Right lobe of liver (tissue), 6 donors: ENCODE data around the gene MAP2K6. TPM values are rescaled to one million over a fixed set of nuclear protein-coding genes. Genes with fewer than 3 reads are reported as not detected.

Experiments used
- ATAC-seq, 4 donors: fragments of 200-7000 bp; cut with Tn5 transposase; one replicate each; pipeline ENCODE4 v1.9.1; 2020; ENCODE audit warnings: mild to moderate bottlenecking in 4 of 4, moderate library complexity in 4 of 4
- DNase-seq, 3 donors: peaks; one replicate each; pipeline ENCODE4 v3.0.0-alpha.2; 2020
- H3K27ac ChIP-seq, 3 donors: fragments of 200-600 bp; one replicate each; pipeline ENCODE4 v1.8.0; 2022
- H3K27me3 ChIP-seq, 2 donors: fragments of 200-600 bp; one replicate each; pipeline ENCODE4 v1.8.0; 2022
- H3K36me3 ChIP-seq, 4 donors: fragments of 200-600 bp; sonication (generic) in 1 of 4; one replicate each; pipeline versions ENCODE4 v1.5.1 to v1.8.0; 2017 to 2022; ENCODE audit warnings: control low read depth in 1 of 4
- H3K4me1 ChIP-seq, 4 donors: fragments of 200-600 bp; sonication (generic) in 1 of 4; one replicate each; pipeline versions ENCODE4 v1.5.1 to v1.8.0; 2017 to 2022; ENCODE audit warnings: control low read depth in 1 of 4
- H3K4me3 ChIP-seq, 3 donors: fragments of 200-600 bp; one replicate each; pipeline ENCODE4 v1.8.0; 2022
- H3K9me3 ChIP-seq, 4 donors: fragments of 200-600 bp; sonication (generic) in 1 of 4; one replicate each; pipeline versions ENCODE4 v1.5.1 to v1.8.0; 2017 to 2022; ENCODE audit warnings: control low read depth in 1 of 4
- POLR2A ChIP-seq: fragments of 450-650 bp; IDR thresholded peaks from one replicate; pipeline ENCODE4 v1.6.1; 2017; ENCODE audit warnings: antibody characterized with exemption, mild to moderate bottlenecking
- WGBS: methylation state at CpG from one replicate; pipeline ENCODE4 v1.1.6; 2018; ENCODE audit warnings: low coverage, low lambda C conversion rate; ENCODE audit not compliant: insufficient coverage; ENCODE audit errors: missing lambda C conversion rate; 5-methylcytosine and 5-hydroxymethylcytosine counted together
- intact Hi-C, 2 donors: fragments of 100-400 bp; cut with DNase I; formaldehyde crosslinking; loops; one replicate each; pipeline versions ENCODE4 v1.11.2 to v1.14.1; 2022
- total RNA-seq, 6 experiments: library from RNA; depleted of rRNA in 2 of 6; stranded (reverse); fragments of >200 nt in 2 of 6; fragmentation: NEBNext Ultra II Directional in 3 of 6; extraction: Animal tissue kit (Norgen Biotek cat#: 25700) in 3 of 6; gene quantifications; one replicate each; pipeline versions ENCODE4 v1.1.0 to v1.2.4, GENCODE V29; 2016 to 2023
- TF ChIP-seq, protein P1 (sequence below), 4 donors: fragments of 200-600 bp in 3 of 4; fragments of 450-650 bp in 1 of 4; IDR thresholded peaks; one replicate each; pipeline versions ENCODE4 v1.5.1 to v1.8.0; 2016 to 2022; ENCODE audit warnings: antibody characterized with exemption in 4 of 4, mild to moderate bottlenecking in 2 of 4
- donor health status: DM: no; HTN: yes; CAD: no.
- donor health status: DM: no; HTN: no; CAD: no.
- donor health status: DM: no; HTN: no; CAD: no.
- donor health status: DM: no; HTN: yes; CAD: no.
- donor health status: DM: no; HTN: yes; CAD: no.

Gene MAP2K6
- total RNA-seq, 6 experiments from 2014 or later: 1.8 to 3.6 (median 2.3) TPM

DNA sequence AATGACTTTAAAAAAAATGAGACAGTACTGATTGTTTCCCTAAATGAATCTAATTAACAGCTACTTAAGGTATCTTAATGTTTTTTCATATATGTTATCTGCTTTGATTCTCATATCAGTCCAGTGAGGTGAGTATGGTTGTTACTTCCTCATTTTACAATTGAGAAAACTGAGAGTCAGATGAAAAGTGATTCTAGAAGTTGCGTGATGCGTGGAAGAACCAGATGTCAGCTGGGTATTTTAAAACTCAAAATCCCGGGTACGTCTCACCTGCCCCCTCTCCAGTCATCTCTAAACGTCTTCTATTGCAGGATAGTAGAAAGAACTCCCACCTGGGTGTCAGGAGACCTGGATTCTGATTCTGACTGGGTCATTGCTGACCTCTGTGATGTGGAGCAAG is 89.2 kb downstream of the MAP2K6 start:
- TF ChIP-seq, protein P1, sequence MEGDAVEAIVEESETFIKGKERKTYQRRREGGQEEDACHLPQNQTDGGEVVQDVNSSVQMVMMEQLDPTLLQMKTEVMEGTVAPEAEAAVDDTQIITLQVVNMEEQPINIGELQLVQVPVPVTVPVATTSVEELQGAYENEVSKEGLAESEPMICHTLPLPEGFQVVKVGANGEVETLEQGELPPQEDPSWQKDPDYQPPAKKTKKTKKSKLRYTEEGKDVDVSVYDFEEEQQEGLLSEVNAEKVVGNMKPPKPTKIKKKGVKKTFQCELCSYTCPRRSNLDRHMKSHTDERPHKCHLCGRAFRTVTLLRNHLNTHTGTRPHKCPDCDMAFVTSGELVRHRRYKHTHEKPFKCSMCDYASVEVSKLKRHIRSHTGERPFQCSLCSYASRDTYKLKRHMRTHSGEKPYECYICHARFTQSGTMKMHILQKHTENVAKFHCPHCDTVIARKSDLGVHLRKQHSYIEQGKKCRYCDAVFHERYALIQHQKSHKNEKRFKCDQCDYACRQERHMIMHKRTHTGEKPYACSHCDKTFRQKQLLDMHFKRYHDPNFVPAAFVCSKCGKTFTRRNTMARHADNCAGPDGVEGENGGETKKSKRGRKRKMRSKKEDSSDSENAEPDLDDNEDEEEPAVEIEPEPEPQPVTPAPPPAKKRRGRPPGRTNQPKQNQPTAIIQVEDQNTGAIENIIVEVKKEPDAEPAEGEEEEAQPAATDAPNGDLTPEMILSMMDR (IDR thresholded peaks at IDR 0.05): no peak
- no peak for TF ChIP-seq POLR2A
- ATAC-seq (no peak), DNase-seq (no peak)
- no peaks in the 10 kb centered on the region for H3K27me3 ChIP-seq
- no peak overlapping the region for H3K27ac ChIP-seq
- peaks cover 0 to 18% (median 5%) of the 10 kb centered on the region in 4 donors for H3K4me1 ChIP-seq
- no peaks in the 10 kb centered on the region for H3K9me3 ChIP-seq
- 61% methylated on average over 5 of the region's 5 CpGs for WGBS
- H3K36me3 ChIP-seq: no peaks in the 10 kb centered on the region
- H3K4me3 ChIP-seq: no peak overlapping the region
- intact Hi-C loops: no loop called here

DNA sequence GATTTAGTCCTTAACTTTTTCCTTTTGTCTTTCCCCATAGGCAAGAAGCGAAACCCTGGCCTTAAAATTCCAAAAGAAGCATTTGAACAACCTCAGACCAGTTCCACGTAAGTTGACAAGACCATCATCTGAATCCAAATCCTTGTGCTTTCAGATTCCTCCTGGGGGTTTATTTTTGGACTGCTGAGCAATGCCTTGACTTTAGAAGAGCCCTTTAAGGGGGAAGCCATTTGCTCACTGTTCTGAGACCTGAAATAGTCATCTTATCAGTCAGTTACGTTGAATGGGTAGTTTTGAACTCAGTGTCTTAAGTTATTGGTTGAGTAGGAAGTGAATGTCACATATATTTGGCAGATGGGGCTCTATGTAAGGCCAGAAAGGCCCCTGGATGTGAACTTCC is 91.2 kb downstream of the MAP2K6 start:
- no peak for TF ChIP-seq POLR2A
- TF ChIP-seq, protein P1 (IDR thresholded peaks at IDR 0.05): no peak
- intact Hi-C loops: no loop called here
- no peak overlapping the region for H3K4me3 ChIP-seq
- H3K27ac ChIP-seq: no peak overlapping the region
- peaks cover 0 to 15% (median 4%) of the 10 kb centered on the region in 4 donors for H3K4me1 ChIP-seq
- 90% methylated on average over 3 of the region's 3 CpGs for WGBS
- no peaks in the 10 kb centered on the region for H3K9me3 ChIP-seq
- DNase-seq: no peak
- H3K36me3 ChIP-seq: no peaks in the 10 kb centered on the region
- H3K27me3 ChIP-seq: no peaks in the 10 kb centered on the region
- no peak for ATAC-seq

DNA sequence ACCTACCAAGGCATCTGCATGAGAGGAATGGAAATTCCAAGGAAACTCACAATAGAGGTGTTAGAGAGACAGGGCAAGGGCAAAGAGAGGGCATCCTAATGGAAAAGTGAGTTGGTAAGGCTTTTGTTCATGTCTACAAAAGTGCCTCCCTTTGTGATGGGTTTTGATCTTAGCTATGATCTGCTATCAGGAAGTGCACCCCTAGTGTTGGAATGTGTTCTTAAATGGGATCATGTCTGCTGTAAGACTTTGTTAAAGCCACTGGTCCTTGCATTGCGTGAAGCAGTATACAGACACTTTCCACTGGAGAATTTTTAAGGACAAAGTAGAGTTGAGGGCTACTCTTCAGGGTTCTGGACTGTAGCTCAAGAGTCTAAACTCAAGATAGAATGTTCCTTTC is 92.0 kb downstream of the MAP2K6 start:
- no peaks in the 10 kb centered on the region for H3K27me3 ChIP-seq
- TF ChIP-seq, protein P1 (IDR thresholded peaks at IDR 0.05): peak in 3 of 4 donors; percentile 28 to 41 (median 36)
- no peak for TF ChIP-seq POLR2A
- no peaks in the 10 kb centered on the region for H3K9me3 ChIP-seq
- intact Hi-C loops: no loop called here
- H3K27ac ChIP-seq: no peak overlapping the region
- no peak overlapping the region for H3K4me3 ChIP-seq
- 80% methylated on average over 1 of the region's 1 CpG for WGBS
- DNase-seq (no peak), ATAC-seq (peak in 1 of 4 donors; percentile 30)
- H3K36me3 ChIP-seq: no peaks in the 10 kb centered on the region
- peaks cover 0 to 8% (median 1%) of the 10 kb centered on the region in 4 donors for H3K4me1 ChIP-seq

DNA sequence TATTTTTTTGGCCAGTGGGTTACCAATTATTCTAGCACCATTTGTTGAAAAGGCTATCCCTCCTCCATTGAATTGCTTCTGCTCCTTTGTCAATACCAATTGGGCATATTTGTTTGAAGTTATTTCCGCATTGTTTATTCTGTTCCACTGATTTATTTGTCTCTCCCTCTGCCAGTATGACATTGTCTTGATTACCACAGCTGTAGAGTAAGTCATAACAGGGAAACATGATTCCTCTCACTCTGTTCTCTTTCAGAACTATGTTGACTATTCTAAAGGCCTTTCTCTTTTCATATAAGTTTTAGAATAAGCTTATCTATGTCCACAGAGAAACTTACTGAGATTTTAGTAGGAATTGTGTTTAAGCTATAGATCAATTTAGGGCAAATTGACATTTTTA is 94.3 kb downstream of the MAP2K6 start:
- TF ChIP-seq, protein P1 (IDR thresholded peaks at IDR 0.05): no peak
- no peak for TF ChIP-seq POLR2A
- no peak overlapping the region for H3K4me3 ChIP-seq
- ATAC-seq (no peak), DNase-seq (no peak)
- H3K4me1 ChIP-seq: no peaks in the 10 kb centered on the region
- 64% methylated on average over 1 of the region's 1 CpG for WGBS
- no peak overlapping the region for H3K27ac ChIP-seq
- H3K9me3 ChIP-seq: no peaks in the 10 kb centered on the region
- intact Hi-C loops: no loop called here
- H3K36me3 ChIP-seq: no peaks in the 10 kb centered on the region
- no peaks in the 10 kb centered on the region for H3K27me3 ChIP-seq

DNA sequence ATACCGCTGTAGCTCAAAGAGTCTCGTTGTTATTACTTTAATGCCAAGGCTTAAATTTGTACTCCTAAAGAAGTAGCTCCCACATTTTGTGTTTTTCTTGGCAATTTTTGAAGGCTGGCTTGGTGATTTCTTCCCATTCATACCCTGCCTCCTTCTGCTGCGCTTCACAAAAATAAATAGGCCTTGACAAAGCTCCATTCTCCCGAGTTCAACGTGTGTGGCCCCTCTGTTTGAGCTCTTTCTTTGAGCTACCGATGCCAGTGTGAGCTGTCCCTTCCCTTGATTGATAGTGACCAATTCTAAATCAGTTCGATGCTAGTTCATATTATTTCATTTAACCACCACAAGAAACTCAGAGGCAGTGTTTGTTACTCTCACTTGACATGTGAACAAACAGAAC is 96.8 kb downstream of the MAP2K6 start:
- ATAC-seq (no peak), DNase-seq (no peak)
- no peaks in the 10 kb centered on the region for H3K9me3 ChIP-seq
- WGBS: 81% methylated on average over 7 of the region's 7 CpGs
- TF ChIP-seq POLR2A: no peak
- TF ChIP-seq, protein P1 (IDR thresholded peaks at IDR 0.05): no peak
- intact Hi-C loops: no loop called here
- no peak overlapping the region for H3K4me3 ChIP-seq
- no peaks in the 10 kb centered on the region for H3K4me1 ChIP-seq
- H3K27ac ChIP-seq: no peak overlapping the region
- H3K36me3 ChIP-seq: no peaks in the 10 kb centered on the region
- H3K27me3 ChIP-seq: no peaks in the 10 kb centered on the region
